Measurements from ENCODE around the gene CCNB2.
"Not testable (repeated sequence)": the region's sequence is repeated elsewhere in the genome, so short reads cannot be mapped to it uniquely, and the experiment has no call there.

The CCNB2 gene

GRCh38 chr15:59133929-59134427, 29.0 kb downstream of the CCNB2 start:
- no peak for DNase-seq (ENCODE audit: low read depth in 3 of 3)

- no peak for DNase-seq (ENCODE audit: low read depth in 3 of 3)
These were observed 32.6 kb downstream of the CCNB2 start for GRCh38 chr15:59137566-59137965.

GRCh38 chr15:59138243-59138642, 33.3 kb downstream of the CCNB2 start:
- DNase-seq (ENCODE audit: low read depth in 3 of 3): peak; percentile 4 to 32 (median 30)

- no peak for DNase-seq (ENCODE audit: low read depth in 3 of 3)
These were observed 35.7 kb downstream of the CCNB2 start for GRCh38 chr15:59140422-59141226.

GRCh38 chr15:59143281-59143680, 38.3 kb downstream of the CCNB2 start:
- no peak for DNase-seq (ENCODE audit: low read depth in 3 of 3)

GRCh38 chr15:59144594-59144993, 39.6 kb downstream of the CCNB2 start:
- not testable (repeated sequence) for DNase-seq (ENCODE audit: low read depth in 3 of 3)

- no peak for DNase-seq (ENCODE audit: low read depth in 3 of 3)
These were observed 42.7 kb downstream of the CCNB2 start for GRCh38 chr15:59147666-59148065.

- DNase-seq (ENCODE audit: low read depth in 3 of 3): no peak
These were observed 43.3 kb downstream of the CCNB2 start for GRCh38 chr15:59148153-59148833.

- no peak for DNase-seq (ENCODE audit: low read depth in 3 of 3)
These were observed 45.2 kb downstream of the CCNB2 start for GRCh38 chr15:59150185-59150584.

GRCh38 chr15:59152694-59153450, 47.9 kb downstream of the CCNB2 start:
- no peak for DNase-seq (ENCODE audit: low read depth in 3 of 3)

GRCh38 chr15:59153466-59153865, 48.5 kb downstream of the CCNB2 start:
- no peak for DNase-seq (ENCODE audit: low read depth in 3 of 3)

GRCh38 chr15:59154243-59154642, 49.3 kb downstream of the CCNB2 start:
- DNase-seq (ENCODE audit: low read depth in 3 of 3): no peak

- no peak for DNase-seq (ENCODE audit: low read depth in 3 of 3)
These were observed 50.5 kb downstream of the CCNB2 start for GRCh38 chr15:59155431-59155830.

- no peak for DNase-seq (ENCODE audit: low read depth in 3 of 3)
These were observed 52.5 kb downstream of the CCNB2 start for GRCh38 chr15:59157396-59157795.

GRCh38 chr15:59157840-59158700, 53.1 kb downstream of the CCNB2 start:
- no peak for DNase-seq (ENCODE audit: low read depth in 3 of 3)

- DNase-seq (ENCODE audit: low read depth in 3 of 3): no peak
These were observed 53.7 kb downstream of the CCNB2 start for GRCh38 chr15:59158701-59159034.

- DNase-seq (ENCODE audit: low read depth in 3 of 3): no peak
These were observed 54.3 kb downstream of the CCNB2 start for GRCh38 chr15:59159210-59159609.

- DNase-seq (ENCODE audit: low read depth in 3 of 3): peak in 1 of 3 donors; percentile 6
These were observed 56.1 kb downstream of the CCNB2 start for GRCh38 chr15:59160880-59161593.

- not testable (repeated sequence) for DNase-seq (ENCODE audit: low read depth in 3 of 3)
These were observed 57.1 kb downstream of the CCNB2 start for GRCh38 chr15:59162080-59162479.

- DNase-seq (ENCODE audit: low read depth in 3 of 3): no peak
These were observed 60.8 kb downstream of the CCNB2 start for GRCh38 chr15:59165726-59166125.

GRCh38 chr15:59166166-59166565, 61.2 kb downstream of the CCNB2 start:
- no peak for DNase-seq (ENCODE audit: low read depth in 3 of 3)
